K562 (cell line): ENCODE measurements around the gene PSAT1. TPM values are rescaled to one million over a fixed set of nuclear protein-coding genes. Genes with fewer than 3 reads are reported as not detected.

Experiments
- ATAC-seq: fragments of 200-7000 bp; cut with Tn5 transposase; 3 replicates; pipeline ENCODE4 v1.9.1; 2020; ENCODE audit warnings: moderate library complexity
- BruUV-seq: library from RNA; stranded (reverse); fragments of 400-500 nt; replicated peaks from 2 replicates; lab custom pipeline; 2021; lab: Mats Ljungman, UMichigan
- CTCF ChIA-PET: fragments of 300-600 bp; formaldehyde crosslinking; extraction: SDS; loops from one replicate; lab custom pipeline; 2021; ENCODE audit warnings: low intra/inter-chr PET ratio; lab: Yijun Ruan, JAX
- POLR2A ChIA-PET: fragments of 300-600, 350-650 bp; sonication (Branson Sonifier 250); formaldehyde crosslinking; extraction: SDS; loops from one replicate; lab custom pipeline; 2021; ENCODE audit warnings: antibody characterized with exemption, inconsistent platforms; lab: Yijun Ruan, JAX
- DNase-seq, 4 experiments: peaks; one replicate each; pipeline versions ENCODE4 v3.0.0 to v3.0.0-alpha.2; 2011 to 2018; ENCODE audit warnings: low spot score in 3 of 4, mixed read lengths in 3 of 4; ENCODE audit errors: extremely low read depth in 1 of 4
- FAIRE-seq: peaks from 2 replicates; lab custom pipeline; 2011; peaks lifted over from hg19 to GRCh38; lab: Jason Lieb, UNC
- H2AFZ ChIP-seq: 2 replicates; pipeline ENCODE4 v1.6.0; 2011; ENCODE audit warnings: low read depth, low read length, control low read depth, inconsistent platforms
- H3K27ac ChIP-seq: fragments of 200-600 bp; 3 replicates; pipeline ENCODE4 v1.8.0; 2011; ENCODE audit warnings: low read depth, mild to moderate bottlenecking, control low read depth, inconsistent platforms, low read length, moderate library complexity, mixed read lengths; ENCODE audit errors: extremely low read depth
- H3K27me3 ChIP-seq, 2 experiments: fragments of 300-600 bp in 1 of 2; 2 replicates in 1 of 2; 3 replicates in 1 of 2; pipeline versions ENCODE4 v1.6.0 to v1.8.0; 2011; ENCODE audit warnings: inconsistent platforms in 2 of 2, low read length in 2 of 2, mild to moderate bottlenecking in 1 of 2, mixed read lengths in 1 of 2, moderate library complexity in 1 of 2; ENCODE audit not compliant: control insufficient read depth in 2 of 2, insufficient read depth in 2 of 2
- H3K36me3 ChIP-seq: fragments of 300-600 bp; 3 replicates; pipeline ENCODE4 v1.8.0; 2011; ENCODE audit warnings: mild to moderate bottlenecking, low read length, inconsistent platforms; ENCODE audit not compliant: control insufficient read depth, insufficient read depth
- H3K4me1 ChIP-seq, 2 experiments: fragments of 200-600 bp in 1 of 2; replicated peaks in 1 of 2; 2 replicates in 1 of 2; 3 replicates in 1 of 2; pipeline versions ENCODE4 v1.5.1 to v1.8.0; 2011; ENCODE audit warnings: inconsistent platforms in 2 of 2, low read length in 2 of 2, mild to moderate bottlenecking in 1 of 2, mixed read lengths in 1 of 2, moderate library complexity in 1 of 2; ENCODE audit not compliant: control insufficient read depth in 2 of 2, insufficient read depth in 2 of 2
- H3K4me2 ChIP-seq: 2 replicates; pipeline ENCODE4 v1.6.1; 2011; ENCODE audit warnings: low read length, control low read depth, inconsistent platforms, mixed read lengths; ENCODE audit not compliant: insufficient read depth
- H3K4me3 ChIP-seq: fragments of 200-600 bp; sonication (generic), shearing (Covaris generic); 2 replicates; pipeline ENCODE4 v1.5.1; 2016; ENCODE audit warnings: control low read depth, inconsistent platforms
- H3K79me2 ChIP-seq: fragments of 200-600 bp; 3 replicates; pipeline ENCODE4 v1.8.0; 2011; ENCODE audit warnings: low read length, inconsistent platforms; ENCODE audit not compliant: control insufficient read depth, insufficient read depth
- H3K9ac ChIP-seq, 2 experiments: 2 replicates each; pipeline versions ENCODE4 v1.6.0 to v1.6.1; 2011; ENCODE audit warnings: low read depth in 2 of 2, low read length in 2 of 2, control low read depth in 1 of 2, inconsistent platforms in 1 of 2, mild to moderate bottlenecking in 1 of 2, mixed read lengths in 1 of 2; ENCODE audit not compliant: insufficient read depth in 1 of 2
- H3K9me1 ChIP-seq: one replicate; pipeline ENCODE4 v1.6.0; 2011; ENCODE audit warnings: inconsistent platforms, mild to moderate bottlenecking, low read length, moderate library complexity; ENCODE audit not compliant: control insufficient read depth, insufficient read depth
- H3K9me3 ChIP-seq: replicated peaks from 2 replicates; pipeline ENCODE4 v1.5.1; 2011; ENCODE audit warnings: low read depth, low read length, inconsistent platforms; ENCODE audit not compliant: control insufficient read depth, insufficient read depth
- H4K20me1 ChIP-seq: replicated peaks from 2 replicates; pipeline ENCODE4 v1.6.1; 2011; ENCODE audit warnings: low read length, inconsistent platforms, mixed read lengths; ENCODE audit not compliant: control insufficient read depth, insufficient read depth
- CTCFL ChIP-seq: IDR thresholded peaks from 2 replicates; pipeline ENCODE4 v1.6.1; 2011; ENCODE audit warnings: borderline replicate concordance, low read depth, mild to moderate bottlenecking, moderate library complexity, low read length; ENCODE audit not compliant: insufficient read depth, poor library complexity, severe bottlenecking
- DPF2 ChIP-seq: fragments of 450-650 bp; IDR thresholded peaks from 2 replicates; pipeline ENCODE4 v1.6.1; 2016
- ETV5 ChIP-seq: sonication (generic); formaldehyde crosslinking; IDR thresholded peaks from 2 replicates; pipeline ENCODE4 v1.4.0; 2020; ENCODE audit warnings: low read depth, mild to moderate bottlenecking, missing genetic modification reagents
- EZH2 ChIP-seq: IDR thresholded peaks from 2 replicates; pipeline ENCODE4 v1.6.1; 2012; ENCODE audit warnings: low read depth, mild to moderate bottlenecking, inconsistent platforms, low read length, borderline replicate concordance
- HEY1 ChIP-seq: fragments of 250-450 bp; sonication (Bioruptor Pico); IDR thresholded peaks from 2 replicates; pipeline ENCODE4 v1.5.0; 2020; ENCODE audit warnings: mild to moderate bottlenecking, moderate library complexity, borderline replicate concordance
- IRF9 ChIP-seq: fragments of 450-650 bp; IDR thresholded peaks from 2 replicates; pipeline ENCODE4 v1.6.1; 2016; ENCODE audit warnings: missing biosample characterization, missing genetic modification characterization
- NCOA1 ChIP-seq: fragments of 450-650 bp; IDR thresholded peaks from 2 replicates; pipeline ENCODE4 v1.6.1; 2016; ENCODE audit warnings: low read depth
- NCOA2 ChIP-seq, 2 experiments: fragments of 450-650 bp; IDR thresholded peaks; 2 replicates each; pipeline ENCODE4 v1.6.1; 2018; ENCODE audit warnings: mild to moderate bottlenecking in 2 of 2, moderate library complexity in 1 of 2; ENCODE audit not compliant: partially characterized antibody in 2 of 2
- NFATC3 ChIP-seq: fragments of 450-650 bp; IDR thresholded peaks from 2 replicates; pipeline ENCODE4 v1.6.1; 2017; ENCODE audit warnings: mild to moderate bottlenecking
- SMAD3 ChIP-seq: fragments of 450-650 bp; formaldehyde crosslinking; conservative IDR thresholded peaks from 2 replicates; pipeline ENCODE4 v1.4.0; 2020; ENCODE audit warnings: mild to moderate bottlenecking
- SNIP1 ChIP-seq: fragments of 450-650 bp; IDR thresholded peaks from 2 replicates; pipeline ENCODE4 v1.7.1; 2017; ENCODE audit warnings: low read depth, mild to moderate bottlenecking
- SP2 ChIP-seq: IDR thresholded peaks from 2 replicates; pipeline ENCODE4 v1.6.1; 2011; ENCODE audit warnings: mild to moderate bottlenecking, low read depth, low read length, moderate library complexity; ENCODE audit not compliant: poor library complexity, severe bottlenecking; ENCODE audit errors: extremely low read depth
- TAF1 ChIP-seq: IDR thresholded peaks from 2 replicates; pipeline ENCODE4 v1.6.1; 2011; ENCODE audit warnings: mild to moderate bottlenecking, low read length, moderate library complexity; ENCODE audit not compliant: insufficient read depth, control insufficient read depth, severe bottlenecking; ENCODE audit errors: extremely low read depth
- ZFX ChIP-seq: sonication (generic); formaldehyde crosslinking; IDR thresholded peaks from 2 replicates; pipeline ENCODE4 v1.8.0; 2022; ENCODE audit warnings: mild to moderate bottlenecking, missing genetic modification reagents, moderate library complexity
- ZKSCAN8 ChIP-seq: fragments of 200-800 bp; sonication (Bioruptor generic); IDR thresholded peaks from 2 replicates; pipeline ENCODE4 v1.6.1; 2016; ENCODE audit warnings: missing genetic modification characterization, missing compliant biosample characterization
- WGBS: fragments of 100-300 bp; shearing (Covaris generic); methylation state at CpG from one replicate; pipeline ENCODE4 v1.1.6; 2016; ENCODE audit warnings: low coverage, mixed read lengths; ENCODE audit not compliant: insufficient coverage; ENCODE audit errors: missing lambda C conversion rate; 5-methylcytosine and 5-hydroxymethylcytosine counted together
- in situ Hi-C: fragments of 300-500 bp; cut with MboI; formaldehyde crosslinking; loops from 4 replicates; pipeline ENCODE4 v1.15.0; 2018; ENCODE audit warnings: inconsistent platforms, mixed read lengths
- intact Hi-C: fragments of 100-400 bp; cut with micrococcal nuclease; formaldehyde crosslinking; loops from 2 replicates; pipeline ENCODE4 v1.14.2; 2022
- polyA plus RNA-seq, 8 experiments: library from polyadenylated mRNA; depleted of rRNA in 4 of 8; stranded (reverse) in 5 of 8; unstranded in 3 of 8; fragments of >200 nt; fragmentation: Nextera tagmentation in 2 of 8; fragmentation: Illumina TruSeq in 1 of 8; extraction: Ambion mirVana in 2 of 8; extraction: Trizol in 1 of 8; gene quantifications; 2 replicates each; pipeline versions ENCODE4 v1.2.1 to v1.2.3, GENCODE V29; 2011 to 2014; ENCODE audit warnings: inconsistent platforms in 1 of 8, missing spikeins in 1 of 8
- total RNA-seq, 7 experiments: library from RNA; depleted of rRNA in 6 of 7; stranded (reverse); fragments of >200 nt in 6 of 7; fragmentation: Illumina TruSeq in 2 of 7; extraction: Trizol in 2 of 7; gene quantifications; 2 replicates each; pipeline versions ENCODE4 v1.2.1 to v1.2.3, GENCODE V29; 2011 to 2021; ENCODE audit warnings: low replicate concordance in 1 of 7

PSAT1 gene
- total and polyA plus RNA-seq, 9 of the 15 experiments (the other 6 are each of a cell fraction or from before 2014, with no cell fraction given): 29.7 to 151 (median 98.3) TPM

- WGBS: 82% methylated on average over 9 of the region's 11 CpGs
Observed at GRCh38 chr9:78316166-78316892, 19.4 kb downstream of the PSAT1 start.

More at GRCh38 chr9:78316166-78316892, 19.4 kb downstream of the PSAT1 start:
- intact Hi-C loops: no loop called here
- ChIA-PET POLR2A (interaction anchor here (0.6 to 2.6 kb wide), 6 partner anchors 7 to 68 kb away, joined by 3 to 13 read pairs (median 6); partner anchors contain the start of gene PSAT1), CTCF (no interaction called here)
- Histone ChIP-seq H3K36me3 (peaks cover 55% of the 10 kb centered on the region; the same call in 2 of the 3 replicates), H3K9ac (no peak overlapping the region), H3K27me3 (no peaks in the 10 kb centered on the region), H3K27ac (no peak overlapping the region), H3K4me2 (no peak overlapping the region), H3K4me1 (no peaks in the 10 kb centered on the region; a peak in 1 of 5 replicates), H3K4me3 (no peak overlapping the region), H3K9me3 (no peaks in the 10 kb centered on the region), H3K9me1 (no peaks in the 10 kb centered on the region), H4K20me1 (0 out of 2 replicates have a peak, but pooled peaks cover 4% of the 10 kb centered on the region), H3K79me2 (no peaks in the 10 kb centered on the region), H2AFZ (no peak overlapping the region)
- DNase-seq (no peak), ATAC-seq (peak; percentile 10; the same call in 1 of the 3 replicates), FAIRE-seq (no peak)
- BruUV-seq: no TSS peak
- TF ChIP-seq SNIP1: no peak
- TF ChIP-seq NFATC3: no peak
- no peak for TF ChIP-seq SP2
- no peak for TF ChIP-seq SMAD3 (CRISPR knock-in tag)
- no peak for TF ChIP-seq IRF9
- TF ChIP-seq DPF2: no peak
- TF ChIP-seq ETV5: no peak
- TF ChIP-seq ZFX: no peak
- TF ChIP-seq EZH2: no peak
- TF ChIP-seq TAF1: no peak
- TF ChIP-seq ZKSCAN8: no peak
- TF ChIP-seq NCOA2 (IDR thresholded peaks at IDR 0.05; ENCODE audit: partially characterized antibody in 2 of 2): no peak
- TF ChIP-seq HEY1 (CRISPR knock-in tag): no peak
- TF ChIP-seq NCOA1: no peak
- TF ChIP-seq CTCFL: no peak
- in situ Hi-C loops: no loop called here
